Mucosa of descending colon (tissue), 3 donors: ENCODE measurements around the gene TTC39B. TPM values are rescaled to one million over a fixed set of nuclear protein-coding genes. Genes with fewer than 3 reads are reported as not detected.

Experiments used
- ATAC-seq: fragments of 200-7000 bp; cut with Tn5 transposase; one replicate; pipeline ENCODE4 v1.9.1; 2020; ENCODE audit warnings: mild to moderate bottlenecking, moderate library complexity
- DNase-seq, 3 donors: peaks; one replicate each; pipeline ENCODE4 v3.0.0-alpha.2; 2020
- H3K36me3 ChIP-seq: fragments of 200-600 bp; one replicate; pipeline ENCODE4 v1.8.0; 2021; ENCODE audit warnings: low read depth, mild to moderate bottlenecking
- H3K4me1 ChIP-seq: fragments of 200-600 bp; one replicate; pipeline ENCODE4 v1.8.0; 2021; ENCODE audit warnings: low read depth, mild to moderate bottlenecking
- H3K4me3 ChIP-seq: fragments of 200-600 bp; one replicate; pipeline ENCODE4 v1.8.0; 2021; ENCODE audit warnings: mild to moderate bottlenecking
- H3K9me3 ChIP-seq: fragments of 200-600 bp; one replicate; pipeline ENCODE4 v1.8.0; 2021; ENCODE audit warnings: mild to moderate bottlenecking
- intact Hi-C, 2 donors: fragments of 100-400 bp; cut with DNase I in 1 of 2; cut with micrococcal nuclease in 1 of 2; formaldehyde crosslinking; loops; one replicate each; pipeline versions ENCODE4 v1.11.0 to v1.11.1; 2022; cut with DNase I, micrococcal nuclease
- total RNA-seq, 3 donors: library from RNA; stranded (reverse); fragmentation: NEBNext Ultra II Directional in 2 of 3; extraction: Animal tissue kit (Norgen Biotek cat#: 25700) in 2 of 3; gene quantifications; one replicate each; pipeline versions ENCODE4 v1.2.1 to v1.2.4, GENCODE V29; 2021 to 2023
- TF ChIP-seq, protein P1 (sequence below): fragments of 200-600 bp; IDR thresholded peaks from one replicate; pipeline ENCODE4 v1.8.0; 2022; ENCODE audit warnings: antibody characterized with exemption, mild to moderate bottlenecking
- donor health status: DM: no; HTN: no; CAD: no; lungs with moderate emphysema.
- donor health status: DM: no; HTN: no; CAD: no.
- donor health status: DM: no; HTN: yes; CAD: no.

The TTC39B gene
- total RNA-seq, 3 donors from 2014 or later: 36.9 to 48.0 (median 43.8) TPM

DNA sequence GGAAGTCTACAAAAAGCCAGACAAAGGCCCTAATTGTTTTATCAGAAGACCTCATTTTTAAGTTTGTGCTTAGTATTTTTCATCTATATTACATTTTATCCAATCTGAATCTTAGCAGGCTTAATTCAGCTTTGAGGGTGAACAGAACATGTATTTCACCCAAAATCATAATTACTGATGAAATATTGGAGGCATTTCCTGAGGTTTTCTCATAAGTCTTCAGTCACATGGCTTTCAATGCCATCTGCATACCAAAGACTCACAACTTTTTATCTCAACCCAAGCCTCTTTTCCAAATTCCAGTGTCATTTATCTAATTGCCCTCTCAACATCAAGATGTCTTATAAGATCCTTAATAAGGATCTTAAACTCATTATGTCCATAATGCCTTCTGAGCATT lies 150.8 kb downstream of the TTC39B start:
- Histone ChIP-seq H3K36me3 (no peaks in the 10 kb centered on the region), H3K4me1 (no peaks in the 10 kb centered on the region), H3K4me3 (no peak overlapping the region), H3K9me3 (no peaks in the 10 kb centered on the region)
- TF ChIP-seq, protein P1, sequence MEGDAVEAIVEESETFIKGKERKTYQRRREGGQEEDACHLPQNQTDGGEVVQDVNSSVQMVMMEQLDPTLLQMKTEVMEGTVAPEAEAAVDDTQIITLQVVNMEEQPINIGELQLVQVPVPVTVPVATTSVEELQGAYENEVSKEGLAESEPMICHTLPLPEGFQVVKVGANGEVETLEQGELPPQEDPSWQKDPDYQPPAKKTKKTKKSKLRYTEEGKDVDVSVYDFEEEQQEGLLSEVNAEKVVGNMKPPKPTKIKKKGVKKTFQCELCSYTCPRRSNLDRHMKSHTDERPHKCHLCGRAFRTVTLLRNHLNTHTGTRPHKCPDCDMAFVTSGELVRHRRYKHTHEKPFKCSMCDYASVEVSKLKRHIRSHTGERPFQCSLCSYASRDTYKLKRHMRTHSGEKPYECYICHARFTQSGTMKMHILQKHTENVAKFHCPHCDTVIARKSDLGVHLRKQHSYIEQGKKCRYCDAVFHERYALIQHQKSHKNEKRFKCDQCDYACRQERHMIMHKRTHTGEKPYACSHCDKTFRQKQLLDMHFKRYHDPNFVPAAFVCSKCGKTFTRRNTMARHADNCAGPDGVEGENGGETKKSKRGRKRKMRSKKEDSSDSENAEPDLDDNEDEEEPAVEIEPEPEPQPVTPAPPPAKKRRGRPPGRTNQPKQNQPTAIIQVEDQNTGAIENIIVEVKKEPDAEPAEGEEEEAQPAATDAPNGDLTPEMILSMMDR: no peak
- ATAC-seq (no peak), DNase-seq (no peak)
- intact Hi-C loops: no loop called here

DNA sequence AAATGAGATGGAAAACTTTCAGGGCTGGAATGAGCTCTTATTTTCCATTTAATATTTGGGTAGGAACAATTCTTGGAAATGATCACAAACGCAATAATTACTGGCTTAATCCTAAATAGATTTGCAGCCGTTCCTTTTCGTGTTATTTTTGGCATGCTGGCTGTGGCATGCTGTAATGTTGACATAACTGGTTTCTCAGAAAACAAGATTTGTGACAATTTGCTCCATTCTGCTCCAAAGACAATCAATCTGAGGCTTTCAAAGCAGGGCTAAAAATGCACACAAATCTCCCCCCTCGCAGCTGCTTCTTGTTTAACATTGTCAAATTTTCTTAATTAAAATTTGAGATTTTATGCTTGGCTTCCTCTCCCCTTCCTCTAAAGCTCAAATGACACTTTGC lies 151.2 kb downstream of the TTC39B start:
- intact Hi-C loops: no loop called here
- H3K36me3 ChIP-seq: no peaks in the 10 kb centered on the region
- no peaks in the 10 kb centered on the region for H3K9me3 ChIP-seq
- H3K4me3 ChIP-seq: no peak overlapping the region
- no peaks in the 10 kb centered on the region for H3K4me1 ChIP-seq
- TF ChIP-seq, protein P1: no peak
- no peak for ATAC-seq
- DNase-seq: no peak

DNA sequence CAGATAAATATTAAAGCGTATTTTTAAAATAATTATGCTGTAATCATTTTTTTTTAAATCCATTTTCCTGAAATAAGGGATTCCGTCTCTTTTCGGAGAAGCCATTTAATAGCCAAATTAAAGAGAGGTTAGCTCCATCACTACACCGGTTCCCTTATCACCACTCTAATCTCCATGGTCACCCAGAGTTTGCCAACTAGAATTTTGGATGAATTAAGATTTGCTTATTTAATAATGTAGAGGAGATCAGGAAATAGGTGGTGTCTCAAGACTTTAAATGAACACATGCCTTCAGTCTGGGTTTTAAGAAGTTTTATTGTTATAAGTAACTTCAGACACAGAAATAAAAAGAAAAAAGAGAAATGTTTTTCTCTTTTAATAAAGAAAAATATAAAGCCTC lies 151.7 kb downstream of the TTC39B start:
- TF ChIP-seq, protein P1: no peak
- H3K36me3 ChIP-seq: no peaks in the 10 kb centered on the region
- DNase-seq (no peak), ATAC-seq (no peak)
- no peaks in the 10 kb centered on the region for H3K9me3 ChIP-seq
- no peak overlapping the region for H3K4me3 ChIP-seq
- intact Hi-C loops: no loop called here
- no peaks in the 10 kb centered on the region for H3K4me1 ChIP-seq

DNA sequence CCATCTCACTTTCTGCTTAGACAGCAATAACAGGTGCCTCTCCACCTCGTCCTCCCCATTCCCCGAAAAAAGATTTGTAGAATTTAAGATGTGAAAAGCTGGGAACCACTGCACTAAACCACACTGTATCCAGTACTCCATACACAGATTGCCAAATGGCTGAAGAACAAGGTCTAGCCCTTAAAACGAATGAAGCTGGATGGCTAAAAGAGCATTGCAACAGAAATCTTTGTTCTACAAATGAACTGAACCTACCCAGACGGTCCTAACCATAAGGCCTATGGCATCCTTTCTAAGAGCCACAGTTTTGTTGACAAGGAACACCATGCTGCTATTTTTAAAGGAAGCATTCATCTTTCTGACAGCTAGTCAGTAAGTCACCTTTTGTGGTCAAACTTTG lies 152.3 kb downstream of the TTC39B start:
- ATAC-seq (no peak), DNase-seq (no peak)
- TF ChIP-seq, protein P1: no peak
- no peaks in the 10 kb centered on the region for H3K9me3 ChIP-seq
- no peak overlapping the region for H3K4me3 ChIP-seq
- no peaks in the 10 kb centered on the region for H3K36me3 ChIP-seq
- no peaks in the 10 kb centered on the region for H3K4me1 ChIP-seq
- intact Hi-C loops: no loop called here

DNA sequence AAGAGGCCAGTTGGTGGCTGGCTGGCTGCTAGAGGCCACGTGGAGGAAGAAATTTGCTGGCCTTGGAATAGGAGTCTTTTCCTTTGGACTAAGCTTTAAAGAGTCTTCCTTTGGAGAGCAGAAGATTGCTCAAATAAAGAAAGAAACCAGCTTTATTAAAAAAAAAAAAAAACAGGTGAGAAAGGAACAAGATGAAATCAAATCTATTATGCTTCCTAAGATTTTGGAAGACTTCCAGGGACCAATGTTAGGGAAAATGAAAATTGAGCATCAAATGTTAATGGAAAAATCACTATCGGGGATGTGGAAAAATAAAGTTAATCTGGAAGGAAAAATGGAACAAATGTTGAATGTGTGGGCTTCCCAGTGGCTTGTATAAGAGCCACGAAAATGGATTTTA lies 153.1 kb downstream of the TTC39B start:
- Histone ChIP-seq H3K9me3 (no peaks in the 10 kb centered on the region), H3K36me3 (no peaks in the 10 kb centered on the region), H3K4me1 (no peaks in the 10 kb centered on the region), H3K4me3 (no peak overlapping the region)
- intact Hi-C loops: no loop called here
- ATAC-seq (no peak), DNase-seq (no peak)
- TF ChIP-seq, protein P1: no peak

DNA sequence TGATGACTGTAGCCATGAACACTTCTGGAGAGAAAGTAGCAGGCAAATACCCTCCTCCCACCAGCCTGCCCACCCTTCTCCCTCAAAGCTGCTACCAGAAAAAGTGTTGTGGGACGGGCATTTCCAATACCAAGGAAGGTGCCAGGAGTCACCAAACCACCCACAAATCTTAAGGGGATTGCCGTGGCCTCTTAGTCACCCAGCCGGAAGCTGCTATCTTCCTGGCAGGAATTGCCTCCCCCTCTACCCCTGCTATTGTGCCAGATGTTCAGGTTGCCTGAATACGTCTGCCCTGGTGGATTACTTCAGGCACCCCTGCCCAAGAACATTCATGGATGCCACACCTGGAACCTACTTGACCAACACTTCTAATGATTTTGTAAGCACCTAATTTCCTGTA lies 156.1 kb downstream of the TTC39B start:
- no peak overlapping the region for H3K4me3 ChIP-seq
- intact Hi-C loops: no loop called here
- no peaks in the 10 kb centered on the region for H3K9me3 ChIP-seq
- TF ChIP-seq, protein P1: no peak
- H3K4me1 ChIP-seq: no peaks in the 10 kb centered on the region
- ATAC-seq: no peak
- no peak for DNase-seq
- no peaks in the 10 kb centered on the region for H3K36me3 ChIP-seq
